Measurements from ENCODE around the gene CLEC10A. TPM values are rescaled to one million over a fixed set of nuclear protein-coding genes. Genes with fewer than 3 reads are reported as not detected.
A peak's percentile ranks its signal among the peaks of the same experiment; 100 is the strongest.

CLEC10A gene
- polyA plus RNA-seq, 1 experiment = not detected

GRCh38 chr17:7041607-7042500, 38.2 kb downstream of the CLEC10A start:
- ChIA-PET CTCF (interaction anchor here (1.1 to 2.0 kb wide), 3 partner anchors 10 to 255 kb away, joined by 3 to 6 read pairs (median 5); no protein-coding TSS in a partner anchor), POLR2A (no interaction called here)
- Histone ChIP-seq H3K4me3 (ENCODE audit: low read depth, low read length) (no peak overlapping the region), H3K27me3 (ENCODE audit: control insufficient read depth, insufficient read depth, low read length) (peaks cover 14% of the 10 kb centered on the region), H3K36me3 (ENCODE audit: control insufficient read depth, insufficient read depth, low read length) (no peaks in the 10 kb centered on the region)
- no peak for DNase-seq (ENCODE audit: low read depth)
- no peak for TF ChIP-seq CTCF (IDR thresholded peaks at IDR 0.05; ENCODE audit: insufficient read depth, low read depth, low read length)

GRCh38 chr17:7039832-7040231, 40.2 kb downstream of the CLEC10A start:
- ChIA-PET POLR2A (no interaction called here), CTCF (interaction anchor here (0.8 to 2.1 kb wide), 2 partner anchors 9 to 11 kb away, joined by 3 to 6 read pairs; no protein-coding TSS in a partner anchor)
- no peak for TF ChIP-seq CTCF (IDR thresholded peaks at IDR 0.05; ENCODE audit: insufficient read depth, low read depth, low read length)
- H3K4me3 ChIP-seq (ENCODE audit: low read depth, low read length) = no peak overlapping the region
- no peak for DNase-seq (ENCODE audit: low read depth)
- peaks cover 14% of the 10 kb centered on the region for H3K27me3 ChIP-seq (ENCODE audit: control insufficient read depth, insufficient read depth, low read length)
- no peaks in the 10 kb centered on the region for H3K36me3 ChIP-seq (ENCODE audit: control insufficient read depth, insufficient read depth, low read length)

GRCh38 chr17:7038025-7038862, 41.8 kb downstream of the CLEC10A start:
- ChIA-PET CTCF (interaction anchor here (0.6 to 2.1 kb wide), 4 partner anchors 12 to 98 kb away, joined by 3 to 6 read pairs (median 3); no protein-coding TSS in a partner anchor), POLR2A (no interaction called here)
- no peak for TF ChIP-seq CTCF (IDR thresholded peaks at IDR 0.05; ENCODE audit: insufficient read depth, low read depth, low read length)
- Histone ChIP-seq H3K4me3 (ENCODE audit: low read depth, low read length) (no peak overlapping the region), H3K36me3 (ENCODE audit: control insufficient read depth, insufficient read depth, low read length) (no peaks in the 10 kb centered on the region), H3K27me3 (ENCODE audit: control insufficient read depth, insufficient read depth, low read length) (peaks cover 7% of the 10 kb centered on the region)
- DNase-seq (ENCODE audit: low read depth) = no peak

GRCh38 chr17:7035591-7036368, 44.3 kb downstream of the CLEC10A start, which contains the start of gene SLC16A13:
Gene SLC16A13, plus strand, starts transcription at chr17:7036015. Its CDS starts 368 bp downstream, at chr17:7036383.
- peak; percentile 73 for DNase-seq (ENCODE audit: low read depth)
- POLR2A ChIA-PET = interaction anchor here (0.6 kb wide), 1 partner anchor 18 kb away, joined by 5 read pairs; no protein-coding TSS in a partner anchor
- CTCF ChIA-PET = interaction anchor here (0.6 to 2.0 kb wide), 6 partner anchors 8 to 101 kb away, joined by 3 to 6 read pairs (median 5); partner anchors contain the start of gene BCL6B
- no peaks in the 10 kb centered on the region for H3K27me3 ChIP-seq (ENCODE audit: control insufficient read depth, insufficient read depth, low read length)
- H3K4me3 ChIP-seq (ENCODE audit: low read depth, low read length) = peak within 1 kb of the TSS; percentile 74
- no peak for TF ChIP-seq CTCF (IDR thresholded peaks at IDR 0.05; ENCODE audit: insufficient read depth, low read depth, low read length)
- no peaks in the 10 kb centered on the region for H3K36me3 ChIP-seq (ENCODE audit: control insufficient read depth, insufficient read depth, low read length)
